SK-N-SH (cell line): Measurements from ENCODE around the gene ARHGAP26.

Experiments
- CTCF ChIP-seq: fragments of 200-600 bp; sonication (generic); IDR thresholded peaks from 2 replicates; pipeline ENCODE4 v1.6.1; 2017; ENCODE audit warnings: antibody characterized with exemption, mild to moderate bottlenecking, moderate library complexity
- FOXM1 ChIP-seq: IDR thresholded peaks from 2 replicates; pipeline ENCODE4 v1.4.0; 2012; ENCODE audit warnings: low read depth, mild to moderate bottlenecking
- MXI1 ChIP-seq: IDR thresholded peaks from 2 replicates; pipeline ENCODE4 v1.6.1; 2012; ENCODE audit warnings: mild to moderate bottlenecking, low read depth, low read length, improper control_type of control experiment
- SMC3 ChIP-seq: IDR thresholded peaks from 2 replicates; pipeline ENCODE4 v1.6.1; 2012; ENCODE audit warnings: low read depth, low read length, improper control_type of control experiment
- USF1 ChIP-seq: IDR thresholded peaks from 2 replicates; pipeline ENCODE4 v1.4.0; 2012; ENCODE audit warnings: low read depth, borderline replicate concordance

GRCh38 chr5:143194713-143195112 is 424.5 kb downstream of the ARHGAP26 start:
- TF ChIP-seq USF1 (no peak), FOXM1 (no peak), MXI1 (no peak), SMC3 (no peak), CTCF (no peak)
